Fibroblast of the aortic adventitia (primary cell): ENCODE data around the gene FGD3. TPM values are rescaled to one million over a fixed set of nuclear protein-coding genes. Genes with fewer than 3 reads are reported as not detected.

ENCODE experiments used
- DNase-seq: peaks from one replicate; pipeline ENCODE4 v3.0.0-alpha.2; 2010; ENCODE audit warnings: low read depth
- H3K4me3 ChIP-seq: 2 replicates; pipeline ENCODE4 v1.5.1; 2011; ENCODE audit warnings: low read depth, mild to moderate bottlenecking, control low read depth, low read length, moderate library complexity
- CTCF ChIP-seq: IDR thresholded peaks from 2 replicates; pipeline ENCODE4 v1.5.1; 2011; ENCODE audit warnings: mild to moderate bottlenecking, low read length, control low read depth, inconsistent platforms; ENCODE audit not compliant: insufficient read depth
- total RNA-seq: library from RNA; depleted of rRNA; stranded (reverse); fragments of >200 nt; gene quantifications from 2 replicates; pipeline ENCODE4 v1.2.3, GENCODE V29; 2012; ENCODE audit warnings: low replicate concordance

FGD3 gene
- total RNA-seq, 1 donor: not detected

- no peak overlapping the region for H3K4me3 ChIP-seq
- DNase-seq: no peak
- no peak for TF ChIP-seq CTCF
Measured at GRCh38 chr9:93001031-93001430, 53.7 kb downstream of the FGD3 start.

- DNase-seq: no peak
- no peak for TF ChIP-seq CTCF
- no peak overlapping the region for H3K4me3 ChIP-seq
Measured at GRCh38 chr9:93002700-93003099, 55.4 kb downstream of the FGD3 start.

- peak; percentile 43 for DNase-seq
- peak; percentile 64 for TF ChIP-seq CTCF
Measured at GRCh38 chr9:93003552-93004407, 56.5 kb downstream of the FGD3 start.

GRCh38 chr9:93004561-93004960, 57.2 kb downstream of the FGD3 start:
- no peak overlapping the region for H3K4me3 ChIP-seq
- no peak for DNase-seq
- no peak for TF ChIP-seq CTCF

More at GRCh38 chr9:93003552-93004407, 56.5 kb downstream of the FGD3 start:
- H3K4me3 ChIP-seq: no peak overlapping the region

GRCh38 chr9:93005876-93006275, 58.6 kb downstream of the FGD3 start:
- no peak overlapping the region for H3K4me3 ChIP-seq
- DNase-seq: no peak
- TF ChIP-seq CTCF: no peak

- no peak for DNase-seq
- no peak for TF ChIP-seq CTCF
- H3K4me3 ChIP-seq: no peak overlapping the region
Measured at GRCh38 chr9:93007529-93008058, 60.3 kb downstream of the FGD3 start.
